CD4-positive, alpha-beta T cell treated with Interleukin-4 for 4 hours (primary cell): ENCODE measurements around the gene C4orf17.
"Not testable (repeated sequence)": the region's sequence is repeated elsewhere in the genome, so short reads cannot be mapped to it uniquely, and the experiment has no call there.

Experiments used
- DNase-seq: peaks from one replicate; pipeline ENCODE4 v3.0.0-alpha.2; 2020

C4orf17 gene

DNA sequence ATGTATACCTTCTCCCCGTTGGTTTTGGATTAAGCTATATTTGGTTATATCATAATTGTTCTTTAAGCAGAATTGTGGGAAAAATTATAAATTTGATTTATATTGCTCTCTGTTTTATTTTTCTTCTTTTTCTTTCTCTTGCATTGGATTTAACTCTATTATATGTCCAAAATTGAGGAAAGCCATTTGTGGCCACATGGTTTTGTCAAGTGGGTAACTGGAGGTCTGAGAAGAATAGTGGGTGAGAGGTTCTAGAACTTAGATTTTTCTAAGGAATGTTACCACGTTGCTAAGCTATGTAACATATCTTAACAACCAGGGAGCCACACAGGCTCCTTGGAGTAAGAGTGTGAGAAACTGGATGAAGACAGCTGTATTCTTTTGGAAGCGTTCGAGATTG lies at the start of gene C4orf17:
Gene C4orf17, plus strand, starts transcription at position 301 of the 400 bp plus-strand sequence. CDS start 2,061 bp downstream, outside the sequence.
- no peak for DNase-seq

DNA sequence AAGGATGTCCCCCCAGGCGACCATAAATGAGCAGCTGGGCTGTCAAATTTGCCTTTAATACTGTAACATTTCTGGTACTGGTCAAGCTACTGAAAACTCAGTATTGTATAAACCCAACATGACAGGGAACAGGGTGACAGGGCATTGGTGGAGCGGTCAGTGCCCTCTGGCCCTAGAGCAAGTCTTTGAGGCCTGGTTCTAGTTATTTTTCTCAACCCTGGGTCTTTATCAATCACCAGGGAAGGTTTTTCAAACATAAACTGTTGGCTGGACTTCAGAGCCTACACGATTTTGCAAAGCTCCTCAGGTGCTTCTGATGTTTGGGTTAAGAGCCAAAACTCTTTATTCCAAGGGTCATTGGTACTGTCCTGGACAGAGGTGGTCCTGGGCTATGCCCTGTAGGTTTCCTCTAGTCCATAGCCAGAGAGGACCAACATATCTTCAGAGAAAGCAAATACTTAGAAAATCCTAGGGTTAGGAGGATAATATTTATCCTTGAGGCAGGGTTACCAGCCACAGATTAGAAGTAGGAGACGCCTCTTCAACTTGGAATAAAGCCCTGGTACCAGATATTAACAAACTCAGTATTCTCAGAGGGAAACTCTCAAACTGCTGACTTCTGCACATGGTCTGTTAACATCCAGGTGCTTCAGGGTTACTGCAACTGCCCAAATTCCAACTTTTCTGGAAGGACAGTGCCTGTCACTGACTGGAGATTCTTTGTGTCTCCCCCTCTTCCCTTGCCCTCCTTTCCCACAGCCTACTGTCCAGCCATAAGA lies 49.0 kb upstream of the C4orf17 start:
- no peak for DNase-seq

DNA sequence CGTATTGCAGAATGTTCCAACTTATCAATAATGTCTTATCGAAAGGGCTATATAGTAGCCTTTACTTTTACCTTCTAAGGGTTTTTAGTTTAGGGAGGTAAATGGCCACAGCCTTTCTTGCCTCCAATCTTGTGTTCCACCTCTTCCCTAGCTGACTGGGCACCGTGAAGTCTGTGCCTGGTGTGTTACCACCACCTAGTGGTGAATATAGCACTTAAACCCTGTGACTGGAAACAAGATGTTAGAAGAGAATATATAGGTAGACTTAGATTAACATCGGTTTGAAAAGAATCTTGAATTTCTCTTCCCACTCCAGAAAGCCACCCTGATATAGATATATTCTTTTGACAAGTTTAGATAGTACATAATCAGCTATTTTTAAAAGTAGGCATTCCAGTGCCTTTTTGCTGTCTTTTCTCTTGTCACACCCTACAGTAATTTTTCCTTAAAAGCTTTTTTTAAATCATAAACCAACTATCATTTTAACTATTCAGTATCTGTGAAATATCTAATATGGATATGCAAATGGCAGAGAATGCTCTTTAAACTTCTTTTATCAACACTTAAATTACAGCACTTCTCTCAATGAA lies 47.9 kb upstream of the C4orf17 start:
- DNase-seq = peak; percentile 49

DNA sequence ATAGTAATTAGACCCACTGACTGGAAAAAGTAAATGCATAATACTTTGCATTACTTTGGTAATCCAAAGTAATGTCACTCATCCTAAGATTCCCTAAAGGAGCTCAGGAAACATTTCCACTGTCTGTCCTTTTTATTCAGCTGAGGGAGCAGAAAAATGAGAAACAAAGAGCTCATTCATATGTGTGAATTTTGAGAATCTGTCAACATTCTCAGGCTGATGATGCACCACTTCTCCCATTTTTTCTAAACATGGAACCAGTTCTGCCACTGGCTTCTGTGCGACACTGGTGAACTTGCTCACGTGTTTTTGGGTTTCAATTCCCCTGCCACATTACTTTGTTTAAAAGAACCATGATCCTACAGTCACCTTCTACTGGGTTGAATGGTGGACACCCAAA lies 47.3 kb upstream of the C4orf17 start:
- DNase-seq = no peak

- DNase-seq = no peak
Observed at GRCh38 chr4:99467887-99468286, 42.9 kb upstream of the C4orf17 start.

GRCh38 chr4:99468889-99469288 lies 41.9 kb upstream of the C4orf17 start:
- no peak for DNase-seq

GRCh38 chr4:99471349-99471748 lies 39.5 kb upstream of the C4orf17 start:
- DNase-seq = no peak

DNA sequence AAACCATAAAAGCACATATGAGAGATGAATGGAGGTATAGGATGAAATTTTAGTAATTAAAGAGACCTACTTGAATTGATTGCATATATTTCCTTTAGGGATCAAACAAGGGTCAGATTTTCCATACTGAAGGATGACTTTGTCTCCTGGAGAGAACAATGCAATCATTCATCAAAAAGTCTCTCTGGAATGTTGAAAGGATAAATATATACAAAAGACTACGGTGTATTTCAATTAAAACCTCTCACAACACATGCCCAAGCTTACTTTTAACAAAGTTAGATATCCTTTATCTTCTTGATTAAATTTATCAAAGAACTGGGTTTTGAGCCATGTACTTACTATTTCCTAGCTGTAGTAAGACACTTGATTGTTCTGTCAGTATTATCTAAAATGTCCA lies 38.9 kb upstream of the C4orf17 start:
- no peak for DNase-seq

DNA sequence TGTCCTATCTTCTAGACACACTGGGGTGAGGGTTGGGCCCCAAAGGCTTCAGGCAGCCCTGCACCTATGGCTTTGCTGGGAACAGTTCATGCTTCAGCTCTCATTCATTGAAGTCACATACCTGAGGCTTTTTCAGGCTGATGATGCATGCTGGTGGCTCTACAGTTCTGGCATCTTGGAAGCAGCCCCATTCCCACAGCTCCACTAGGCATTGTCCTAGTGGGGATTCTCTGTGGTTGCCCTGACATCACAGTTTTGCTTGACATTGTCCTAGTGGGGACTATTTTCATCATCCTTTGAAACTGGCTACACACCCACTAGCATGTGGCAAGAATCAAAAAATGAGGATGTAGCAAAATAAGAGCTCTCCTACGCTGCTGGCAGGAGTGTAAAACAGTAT lies 37.7 kb upstream of the C4orf17 start:
- no peak for DNase-seq

DNA sequence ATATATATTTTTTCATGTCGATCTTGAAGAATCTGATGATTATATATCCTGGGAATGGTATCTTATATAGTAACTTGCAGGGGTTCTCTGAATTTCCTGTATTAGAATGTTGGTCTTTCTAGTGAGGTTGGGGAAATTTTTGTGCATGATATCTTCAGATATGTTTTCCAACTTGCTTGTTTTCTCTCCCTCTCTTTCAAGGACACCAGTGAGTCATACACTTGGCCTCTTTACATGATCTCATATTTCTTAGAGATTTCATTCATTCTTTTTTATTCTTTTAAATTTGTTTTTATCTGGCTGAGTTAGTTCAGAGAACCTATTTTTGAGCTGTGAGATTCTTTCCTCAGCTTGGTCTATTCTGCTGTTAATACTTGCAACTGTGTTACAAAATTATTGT lies 27.2 kb upstream of the C4orf17 start:
- DNase-seq = no peak

DNA sequence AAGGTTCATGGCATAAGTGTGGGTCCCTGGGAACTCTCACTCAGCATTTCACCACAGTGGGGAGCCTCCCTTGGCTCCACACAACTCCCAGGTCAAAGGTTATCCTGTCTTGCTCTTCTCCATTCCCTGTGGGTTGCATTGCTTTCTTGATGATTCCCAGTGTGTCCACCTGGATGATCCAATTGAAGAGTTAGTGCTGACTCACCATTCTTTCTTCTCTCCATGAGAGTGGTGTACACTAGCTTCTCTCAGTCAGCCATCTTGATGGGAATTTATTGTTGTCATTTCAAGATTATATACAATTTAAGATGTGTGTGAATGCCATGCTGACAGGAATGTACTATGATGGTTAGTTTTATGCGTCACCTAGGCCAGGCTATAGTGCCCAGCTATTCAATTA lies 25.6 kb upstream of the C4orf17 start:
- no peak for DNase-seq

DNA sequence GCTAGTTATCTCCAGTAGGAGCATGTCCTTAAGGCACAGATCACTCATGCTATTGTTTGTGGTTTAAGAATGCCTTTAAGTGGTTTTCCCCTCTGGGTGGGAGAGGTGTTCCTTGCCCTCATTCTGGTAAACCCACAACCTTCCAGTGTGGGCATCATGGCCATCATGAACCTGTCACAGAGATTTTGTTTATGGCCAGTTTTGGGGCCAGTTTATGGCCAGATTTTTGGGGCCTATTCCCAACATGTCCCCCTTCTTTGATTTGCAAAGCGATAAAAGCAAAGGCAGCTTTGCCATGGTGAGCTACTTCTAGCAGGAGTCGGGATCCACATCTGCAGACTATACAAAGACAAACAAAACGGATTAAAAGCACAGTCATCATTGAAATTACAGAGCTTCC lies 24.2 kb upstream of the C4orf17 start:
- DNase-seq = not testable (repeated sequence)

GRCh38 chr4:99490286-99490685 lies 20.5 kb upstream of the C4orf17 start:
- DNase-seq = no peak

- no peak for DNase-seq
Observed at GRCh38 chr4:99504804-99505502, 5.9 kb upstream of the C4orf17 start.

DNA sequence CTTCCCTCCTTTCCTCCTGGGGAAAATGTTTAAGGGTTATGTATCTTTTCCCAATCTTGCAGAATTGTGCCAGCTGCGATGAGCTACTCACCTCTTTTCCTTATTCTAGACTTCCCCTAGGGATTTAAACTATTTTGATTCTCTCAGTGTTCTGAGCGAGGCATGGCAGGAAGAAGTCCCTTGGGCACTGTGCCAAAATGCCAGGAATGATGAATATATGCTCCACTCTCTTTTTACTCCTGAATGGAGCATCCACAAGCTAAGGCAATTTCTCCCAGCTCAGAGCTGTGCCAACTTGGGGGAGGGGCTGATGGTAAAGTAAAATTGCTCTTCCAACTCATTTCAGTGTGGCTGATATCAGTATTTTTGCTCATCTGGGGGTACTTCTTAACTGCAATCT lies 4.0 kb upstream of the C4orf17 start:
- no peak for DNase-seq

GRCh38 chr4:99507349-99507748 lies 3.5 kb upstream of the C4orf17 start:
- DNase-seq = no peak

GRCh38 chr4:99507762-99508161 lies 3.1 kb upstream of the C4orf17 start:
- DNase-seq = peak; percentile 70

- DNase-seq = no peak
Observed at GRCh38 chr4:99518601-99519295, 7.9 kb downstream of the C4orf17 start.

- DNase-seq = no peak
Observed at GRCh38 chr4:99529228-99529627, 18.4 kb downstream of the C4orf17 start.

DNA sequence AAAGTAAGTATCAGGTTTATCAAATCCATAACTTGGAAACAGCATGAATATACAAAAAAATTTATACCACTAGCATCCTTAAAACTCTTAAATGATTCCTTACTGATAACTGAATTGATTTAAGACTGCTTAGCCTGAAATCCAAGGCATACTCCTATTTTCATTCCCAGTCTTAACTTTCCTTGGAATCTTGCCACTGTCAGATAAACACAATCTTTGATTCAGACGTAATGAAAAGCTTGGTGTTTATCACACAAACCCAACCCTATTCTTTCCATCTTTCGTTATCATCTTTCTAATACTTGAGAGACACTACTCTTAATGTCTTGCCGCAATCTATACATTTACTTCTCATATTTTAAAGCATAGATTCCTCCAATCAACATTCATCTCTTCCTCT lies 19.1 kb downstream of the C4orf17 start:
- no peak for DNase-seq

- not testable (repeated sequence) for DNase-seq
Observed at GRCh38 chr4:99534699-99535098, 23.9 kb downstream of the C4orf17 start.

DNA sequence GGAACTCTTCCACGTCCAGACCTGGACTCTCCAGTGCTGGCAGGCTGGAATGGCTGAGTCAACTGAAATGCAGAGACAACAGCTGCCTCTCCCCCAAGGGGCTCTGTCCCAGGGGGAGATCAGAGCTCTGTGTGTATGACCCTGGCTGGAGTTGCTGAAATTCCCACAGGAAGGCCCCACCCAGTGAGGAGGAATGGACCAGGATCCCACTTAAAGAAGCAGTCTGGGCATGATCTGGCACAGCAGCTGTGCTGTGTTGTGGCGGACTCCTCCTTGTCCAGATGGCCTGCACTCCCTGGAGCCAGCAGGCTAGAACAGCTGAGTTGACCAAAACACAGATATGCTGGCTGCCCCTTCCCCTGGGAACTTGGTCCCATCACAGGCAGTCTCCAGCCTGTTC lies 25.4 kb downstream of the C4orf17 start:
- DNase-seq = no peak

DNA sequence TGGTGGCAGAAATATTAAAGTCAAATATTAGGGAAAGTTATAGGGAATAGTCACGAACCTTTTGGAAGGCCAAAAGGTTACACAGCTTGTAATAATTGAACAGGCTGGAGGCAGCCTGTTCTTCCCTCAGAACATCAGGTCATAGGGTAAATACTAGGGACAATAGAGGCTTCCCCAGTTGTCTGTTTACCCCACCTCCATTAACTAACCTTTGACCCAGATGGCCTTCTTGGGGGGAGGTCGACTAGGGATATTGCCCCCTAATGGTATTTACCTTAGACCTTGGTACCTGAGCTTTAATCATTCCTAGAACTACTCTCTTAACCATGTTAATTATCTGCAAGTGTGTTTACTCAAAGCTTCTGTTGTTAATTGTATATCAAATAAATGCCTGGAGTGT lies 26.0 kb downstream of the C4orf17 start:
- no peak for DNase-seq

GRCh38 chr4:99537674-99538073 lies 26.9 kb downstream of the C4orf17 start:
- DNase-seq = no peak
